ENCODE data around the gene SLC2A14.

GRCh38 chr12:7835766-7836165, 36.9 kb downstream of the SLC2A14 start:
- TF ChIP-seq EZH2phosphoT487 (IDR thresholded peaks at IDR 0.05; ENCODE audit: insufficient read depth, low read depth) (no peak), EZH2 (IDR thresholded peaks at IDR 0.05; ENCODE audit: insufficient read depth, poor library complexity, severe bottlenecking) (no peak)

Measured in GM23248 (cell line).